K562 (cell line): ENCODE measurements around the gene HYAL3. TPM values are rescaled to one million over a fixed set of nuclear protein-coding genes. Genes with fewer than 3 reads are reported as not detected.

Experiments
- ATAC-seq: fragments of 200-7000 bp; cut with Tn5 transposase; 3 replicates; pipeline ENCODE4 v1.9.1; 2020; ENCODE audit warnings: moderate library complexity
- BruUV-seq: library from RNA; stranded (reverse); fragments of 400-500 nt; replicated peaks from 2 replicates; lab custom pipeline; 2021; lab: Mats Ljungman, UMichigan
- CTCF ChIA-PET: fragments of 300-600 bp; formaldehyde crosslinking; extraction: SDS; loops from one replicate; lab custom pipeline; 2021; ENCODE audit warnings: low intra/inter-chr PET ratio; lab: Yijun Ruan, JAX
- POLR2A ChIA-PET: fragments of 300-600, 350-650 bp; sonication (Branson Sonifier 250); formaldehyde crosslinking; extraction: SDS; loops from one replicate; lab custom pipeline; 2021; ENCODE audit warnings: antibody characterized with exemption, inconsistent platforms; lab: Yijun Ruan, JAX
- DNase-seq, 4 experiments: peaks; one replicate each; pipeline versions ENCODE4 v3.0.0 to v3.0.0-alpha.2; 2011 to 2018; ENCODE audit warnings: low spot score in 3 of 4, mixed read lengths in 3 of 4; ENCODE audit errors: extremely low read depth in 1 of 4
- FAIRE-seq: peaks from 2 replicates; lab custom pipeline; 2011; peaks lifted over from hg19 to GRCh38; lab: Jason Lieb, UNC
- H2AFZ ChIP-seq: 2 replicates; pipeline ENCODE4 v1.6.0; 2011; ENCODE audit warnings: low read depth, low read length, control low read depth, inconsistent platforms
- H3K27ac ChIP-seq: fragments of 200-600 bp; 3 replicates; pipeline ENCODE4 v1.8.0; 2011; ENCODE audit warnings: low read depth, mild to moderate bottlenecking, control low read depth, inconsistent platforms, low read length, moderate library complexity, mixed read lengths; ENCODE audit errors: extremely low read depth
- H3K27me3 ChIP-seq, 2 experiments: fragments of 300-600 bp in 1 of 2; 2 replicates in 1 of 2; 3 replicates in 1 of 2; pipeline versions ENCODE4 v1.6.0 to v1.8.0; 2011; ENCODE audit warnings: inconsistent platforms in 2 of 2, low read length in 2 of 2, mild to moderate bottlenecking in 1 of 2, mixed read lengths in 1 of 2, moderate library complexity in 1 of 2; ENCODE audit not compliant: control insufficient read depth in 2 of 2, insufficient read depth in 2 of 2
- H3K36me3 ChIP-seq: fragments of 300-600 bp; 3 replicates; pipeline ENCODE4 v1.8.0; 2011; ENCODE audit warnings: mild to moderate bottlenecking, low read length, inconsistent platforms; ENCODE audit not compliant: control insufficient read depth, insufficient read depth
- H3K4me1 ChIP-seq, 2 experiments: fragments of 200-600 bp in 1 of 2; replicated peaks in 1 of 2; 2 replicates in 1 of 2; 3 replicates in 1 of 2; pipeline versions ENCODE4 v1.5.1 to v1.8.0; 2011; ENCODE audit warnings: inconsistent platforms in 2 of 2, low read length in 2 of 2, mild to moderate bottlenecking in 1 of 2, mixed read lengths in 1 of 2, moderate library complexity in 1 of 2; ENCODE audit not compliant: control insufficient read depth in 2 of 2, insufficient read depth in 2 of 2
- H3K4me2 ChIP-seq: 2 replicates; pipeline ENCODE4 v1.6.1; 2011; ENCODE audit warnings: low read length, control low read depth, inconsistent platforms, mixed read lengths; ENCODE audit not compliant: insufficient read depth
- H3K4me3 ChIP-seq: fragments of 200-600 bp; sonication (generic), shearing (Covaris generic); 2 replicates; pipeline ENCODE4 v1.5.1; 2016; ENCODE audit warnings: control low read depth, inconsistent platforms
- H3K79me2 ChIP-seq: fragments of 200-600 bp; 3 replicates; pipeline ENCODE4 v1.8.0; 2011; ENCODE audit warnings: low read length, inconsistent platforms; ENCODE audit not compliant: control insufficient read depth, insufficient read depth
- H3K9ac ChIP-seq, 2 experiments: 2 replicates each; pipeline versions ENCODE4 v1.6.0 to v1.6.1; 2011; ENCODE audit warnings: low read depth in 2 of 2, low read length in 2 of 2, control low read depth in 1 of 2, inconsistent platforms in 1 of 2, mild to moderate bottlenecking in 1 of 2, mixed read lengths in 1 of 2; ENCODE audit not compliant: insufficient read depth in 1 of 2
- H3K9me1 ChIP-seq: one replicate; pipeline ENCODE4 v1.6.0; 2011; ENCODE audit warnings: inconsistent platforms, mild to moderate bottlenecking, low read length, moderate library complexity; ENCODE audit not compliant: control insufficient read depth, insufficient read depth
- H3K9me3 ChIP-seq: replicated peaks from 2 replicates; pipeline ENCODE4 v1.5.1; 2011; ENCODE audit warnings: low read depth, low read length, inconsistent platforms; ENCODE audit not compliant: control insufficient read depth, insufficient read depth
- H4K20me1 ChIP-seq: replicated peaks from 2 replicates; pipeline ENCODE4 v1.6.1; 2011; ENCODE audit warnings: low read length, inconsistent platforms, mixed read lengths; ENCODE audit not compliant: control insufficient read depth, insufficient read depth
- ILK ChIP-seq: fragments of 450-650 bp; IDR thresholded peaks from 2 replicates; pipeline ENCODE4 v1.6.1; 2016; ENCODE audit warnings: missing genetic modification characterization, low read depth, mild to moderate bottlenecking, missing compliant biosample characterization, moderate library complexity, borderline replicate concordance
- NFXL1 ChIP-seq: fragments of 450-650 bp; formaldehyde crosslinking; IDR thresholded peaks from 2 replicates; pipeline ENCODE4 v1.4.0; 2021; ENCODE audit warnings: mild to moderate bottlenecking
- NR2F6 ChIP-seq: fragments of 450-650 bp; formaldehyde crosslinking; IDR thresholded peaks from 2 replicates; pipeline ENCODE4 v1.4.0; 2020; ENCODE audit warnings: mild to moderate bottlenecking
- RAD51 ChIP-seq: fragments of 450-650 bp; IDR thresholded peaks from 2 replicates; pipeline ENCODE4 v1.7.1; 2016; ENCODE audit warnings: low read depth, mild to moderate bottlenecking, borderline replicate concordance
- ZKSCAN1 ChIP-seq: fragments of 150-350 bp; IDR thresholded peaks from 2 replicates; pipeline ENCODE4 v1.6.1; 2016; ENCODE audit warnings: low read depth, low read length
- WGBS: fragments of 100-300 bp; shearing (Covaris generic); methylation state at CpG from one replicate; pipeline ENCODE4 v1.1.6; 2016; ENCODE audit warnings: low coverage, mixed read lengths; ENCODE audit not compliant: insufficient coverage; ENCODE audit errors: missing lambda C conversion rate; 5-methylcytosine and 5-hydroxymethylcytosine counted together
- in situ Hi-C: fragments of 300-500 bp; cut with MboI; formaldehyde crosslinking; loops from 4 replicates; pipeline ENCODE4 v1.15.0; 2018; ENCODE audit warnings: inconsistent platforms, mixed read lengths
- intact Hi-C: fragments of 100-400 bp; cut with micrococcal nuclease; formaldehyde crosslinking; loops from 2 replicates; pipeline ENCODE4 v1.14.2; 2022
- polyA plus RNA-seq, 8 experiments: library from polyadenylated mRNA; depleted of rRNA in 4 of 8; stranded (reverse) in 5 of 8; unstranded in 3 of 8; fragments of >200 nt; fragmentation: Nextera tagmentation in 2 of 8; fragmentation: Illumina TruSeq in 1 of 8; extraction: Ambion mirVana in 2 of 8; extraction: Trizol in 1 of 8; gene quantifications; 2 replicates each; pipeline versions ENCODE4 v1.2.1 to v1.2.3, GENCODE V29; 2011 to 2014; ENCODE audit warnings: inconsistent platforms in 1 of 8, missing spikeins in 1 of 8
- total RNA-seq, 7 experiments: library from RNA; depleted of rRNA in 6 of 7; stranded (reverse); fragments of >200 nt in 6 of 7; fragmentation: Illumina TruSeq in 2 of 7; extraction: Trizol in 2 of 7; gene quantifications; 2 replicates each; pipeline versions ENCODE4 v1.2.1 to v1.2.3, GENCODE V29; 2011 to 2021; ENCODE audit warnings: low replicate concordance in 1 of 7

The HYAL3 gene
- total and polyA plus RNA-seq, 9 of the 15 experiments (the other 6 are each of a cell fraction or from before 2014, with no cell fraction given) = 0.38 to 9.1 (median 6.8) TPM

GRCh38 chr3:50295553-50296431 lies 3.4 kb downstream of the HYAL3 start:
- H3K36me3 ChIP-seq = peaks cover 17% of the 10 kb centered on the region; the same call in 2 of the 3 replicates
- no peaks in the 10 kb centered on the region for H3K9me3 ChIP-seq
- no peaks in the 10 kb centered on the region for H3K9me1 ChIP-seq
- ChIA-PET POLR2A (no interaction called here), CTCF (no interaction called here)
- H3K79me2 ChIP-seq = peaks cover 47% of the 10 kb centered on the region
- no peak overlapping the region for H3K4me2 ChIP-seq
- H4K20me1 ChIP-seq = no peaks in the 10 kb centered on the region
- no peaks in the 10 kb centered on the region for H3K27me3 ChIP-seq
- no peak for DNase-seq
- no TSS peak for BruUV-seq
- ATAC-seq = no peak
- no peak overlapping the region for H3K4me3 ChIP-seq
- peak overlapping the region in 1 of 2 experiments; percentile 35; a peak in 2 of 4 replicates for H3K9ac ChIP-seq
- in situ Hi-C loops (no loop called here), intact Hi-C loops (no loop called here)
- peaks cover 23 to 73% of the 10 kb centered on the region in 2 experiments; a peak in 4 of 5 replicates for H3K4me1 ChIP-seq
- H3K27ac ChIP-seq = no peak overlapping the region
- no peak overlapping the region for H2AFZ ChIP-seq
- FAIRE-seq = no peak
- TF ChIP-seq ZKSCAN1 (peak; percentile 70; the same call in 1 of the 2 replicates), NFXL1 (no peak), NR2F6 (CRISPR knock-in tag) (no peak), RAD51 (no peak), ILK (tag) (no peak)
- TF ChIP-seq, all 486 proteins: peak for 1
- WGBS = 86% methylated on average over 7 of the region's 8 CpGs
